Dedifferentiated amniotic fluid mesenchymal stem cell (primary cell): ENCODE results near the gene KCNC1.

Experiments
- DNase-seq: peaks from one replicate; pipeline ENCODE4 v3.0.0-alpha.2; 2016; ENCODE audit errors: extremely low spot score

Gene KCNC1

DNA sequence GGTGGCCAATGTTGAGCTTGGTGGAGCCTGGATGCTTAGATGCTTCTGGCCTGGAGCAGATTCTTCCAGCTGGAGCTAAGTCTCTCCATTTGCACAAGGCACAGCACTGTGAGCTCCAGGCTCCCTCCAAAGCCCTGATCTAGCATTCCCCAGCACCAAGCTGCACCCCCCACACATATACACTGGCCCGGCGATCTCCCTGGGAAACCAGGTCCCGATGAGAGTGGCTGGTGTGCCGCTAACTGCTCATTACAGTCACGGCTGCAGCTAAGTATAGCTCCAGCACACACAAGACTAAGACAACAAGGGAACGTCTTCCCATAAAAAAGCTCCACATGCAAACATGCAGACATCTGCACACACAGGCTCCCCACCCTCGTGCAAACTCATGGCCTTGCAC lies 17.6 kb downstream of the KCNC1 start:
- DNase-seq: no peak

DNA sequence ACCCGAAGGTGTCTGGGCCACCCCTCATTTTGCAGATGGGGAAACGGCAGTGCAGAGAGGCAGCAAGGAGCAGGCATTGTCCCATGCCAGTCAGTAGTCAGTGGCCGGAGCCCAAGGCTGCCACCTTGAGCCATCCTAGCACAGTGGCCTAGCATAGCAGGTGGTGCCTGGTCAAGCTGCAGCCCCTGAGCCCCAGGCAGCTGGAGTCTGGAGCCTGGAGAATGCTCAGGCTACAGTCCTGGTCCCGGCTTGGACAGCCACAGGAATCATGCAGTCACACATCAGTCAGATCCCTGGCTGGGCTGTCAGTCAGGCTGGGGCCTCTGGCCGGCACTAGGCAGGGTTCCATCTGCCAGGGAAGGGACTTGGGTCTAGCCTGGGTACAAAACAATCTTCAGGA lies 18.6 kb downstream of the KCNC1 start:
- no peak for DNase-seq

DNA sequence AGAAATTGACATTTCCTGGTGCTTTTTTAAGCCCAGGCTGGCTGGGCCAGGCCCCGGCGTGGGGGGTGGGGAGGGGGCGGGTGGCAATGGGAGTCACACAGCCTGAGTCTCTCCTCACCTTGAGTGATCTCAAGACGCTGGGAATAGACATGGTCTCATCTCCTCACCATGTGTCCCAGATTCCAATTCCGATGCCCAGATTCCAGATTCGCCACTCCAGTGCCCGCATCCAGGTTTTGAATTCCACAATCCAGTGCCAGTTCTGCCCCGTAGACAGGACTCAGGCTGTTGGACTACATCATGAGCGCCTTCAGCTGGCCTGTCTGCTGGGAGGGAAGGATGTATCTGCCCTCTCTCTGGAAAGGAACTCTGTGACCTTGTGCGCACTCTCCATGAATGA lies 19.1 kb downstream of the KCNC1 start:
- DNase-seq: no peak

DNA sequence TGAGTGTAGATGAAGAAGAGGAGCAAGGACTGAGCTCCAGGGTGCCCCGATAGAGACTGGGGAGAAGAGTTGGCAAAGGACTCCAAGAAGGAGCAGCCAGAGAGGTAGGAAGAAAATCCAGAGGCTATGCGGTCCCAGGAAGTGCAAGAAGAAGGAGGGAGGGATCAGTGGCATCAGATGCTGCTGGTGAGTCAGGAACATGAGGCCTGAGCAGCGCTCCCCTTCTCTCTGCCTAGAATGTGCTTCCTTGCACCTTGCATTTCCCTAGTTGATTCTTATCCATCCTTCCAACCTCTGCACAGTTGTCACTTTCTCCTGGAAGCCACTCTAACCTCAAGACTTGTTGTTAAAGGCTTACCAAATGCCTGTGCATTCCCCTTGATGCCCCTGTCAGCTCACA lies 21.3 kb downstream of the KCNC1 start:
- DNase-seq: no peak

DNA sequence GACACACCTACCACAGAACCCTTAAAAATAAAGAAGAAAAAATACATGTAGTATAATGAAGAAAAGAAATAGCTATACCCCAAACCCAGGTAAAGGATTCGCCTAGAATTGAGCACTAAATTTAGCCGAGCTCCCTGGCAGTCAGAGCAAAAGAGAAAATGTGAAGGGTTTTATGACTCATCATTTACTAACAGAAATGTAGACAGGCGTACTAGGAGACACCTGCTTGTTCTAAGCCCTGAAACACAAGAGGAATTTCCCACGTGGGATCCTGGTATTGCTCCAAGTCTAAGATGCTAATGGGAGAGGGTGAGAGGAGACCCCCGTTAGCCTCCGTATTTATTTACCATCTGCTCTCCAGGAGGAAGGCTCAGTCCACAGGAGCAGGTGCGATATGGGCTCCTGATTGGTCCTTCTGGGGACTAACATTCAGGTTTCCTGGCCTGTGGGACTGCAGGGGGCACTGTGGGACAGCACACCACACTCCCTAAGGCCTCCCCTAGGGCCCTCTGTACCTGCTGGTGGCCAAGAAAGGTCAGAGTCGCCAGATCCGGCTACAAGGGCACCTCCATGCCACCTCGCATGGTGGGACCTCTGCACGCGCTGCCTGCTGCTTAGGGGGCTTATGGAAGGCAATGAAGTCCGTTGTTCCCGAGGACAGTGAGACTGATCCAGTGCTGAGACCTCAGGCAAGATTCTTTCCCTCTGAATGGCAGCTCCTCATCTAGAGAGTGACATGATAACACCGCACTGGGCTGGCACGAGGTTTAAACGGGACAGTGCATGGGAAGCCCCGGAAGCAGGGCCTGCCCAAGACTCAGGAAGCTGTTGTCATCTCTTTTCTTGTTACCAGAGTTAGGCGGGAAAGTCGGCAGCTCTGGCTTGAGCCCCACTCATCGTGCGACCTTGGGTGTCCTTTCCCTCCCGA lies 25.8 kb downstream of the KCNC1 start:
- no peak for DNase-seq

DNA sequence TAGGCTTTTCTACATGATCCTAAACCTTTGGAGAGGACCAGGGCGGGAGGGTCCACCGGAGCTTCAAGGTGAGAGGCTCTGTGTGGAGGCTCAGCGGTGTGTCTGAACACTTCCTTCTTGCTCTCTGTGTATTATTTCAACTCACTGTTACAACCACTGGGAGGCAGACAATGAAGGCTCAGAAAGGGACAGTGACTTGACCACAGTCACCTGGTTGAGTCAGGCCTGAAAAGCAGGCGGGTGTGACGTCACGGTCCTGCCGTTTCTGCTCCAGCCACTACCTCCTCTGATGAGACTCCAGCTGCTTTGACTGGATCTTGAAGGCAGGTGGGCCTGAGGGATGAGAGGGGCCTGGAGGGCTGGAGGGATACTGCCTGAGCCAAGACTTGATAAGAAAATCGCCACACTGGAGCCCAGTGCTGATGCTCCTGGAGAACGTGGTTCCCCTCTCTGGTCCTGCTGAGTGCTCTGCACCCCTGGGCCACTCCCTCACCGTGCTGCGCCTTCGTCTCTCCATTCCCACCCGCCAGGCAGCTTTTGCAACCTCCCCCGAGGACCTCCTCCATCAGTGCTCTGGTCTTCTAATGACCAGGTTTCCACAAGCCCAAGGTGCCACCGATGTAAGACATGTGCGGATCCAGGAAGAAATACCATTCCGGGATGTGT lies 27.9 kb downstream of the KCNC1 start:
- DNase-seq: no peak

DNA sequence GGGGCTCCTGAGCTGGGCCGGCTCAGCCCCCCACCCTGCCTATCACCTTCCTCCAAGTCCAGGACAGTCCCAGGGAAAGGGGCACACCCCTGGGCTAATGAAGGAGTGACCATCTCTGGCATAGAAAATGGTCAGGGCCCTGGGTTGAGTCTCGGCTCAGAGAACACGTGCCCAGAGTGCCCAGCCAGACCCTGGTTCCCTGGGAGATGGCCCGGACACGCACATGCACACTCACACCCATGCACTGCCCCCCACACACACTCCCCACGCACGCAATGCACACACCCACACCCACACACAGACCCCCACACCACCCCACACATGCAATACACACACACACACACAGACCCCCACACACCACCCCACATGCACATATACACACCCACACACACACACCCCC lies 28.7 kb downstream of the KCNC1 start:
- DNase-seq: no peak

DNA sequence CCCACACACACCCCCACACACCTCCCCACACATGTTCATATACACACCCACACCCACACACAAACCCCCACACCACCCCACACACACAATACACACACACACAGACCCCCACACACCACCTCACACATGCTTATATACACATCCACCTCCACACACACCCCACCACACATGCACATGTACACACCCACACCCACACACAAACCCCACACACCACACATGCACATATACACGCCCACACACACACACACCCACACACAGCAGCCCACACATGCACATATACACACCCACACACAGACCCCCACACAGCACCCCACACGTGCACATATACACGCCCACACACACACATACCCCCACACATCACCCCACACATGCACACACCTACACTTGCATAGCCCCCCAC lies 29.1 kb downstream of the KCNC1 start:
- no peak for DNase-seq

DNA sequence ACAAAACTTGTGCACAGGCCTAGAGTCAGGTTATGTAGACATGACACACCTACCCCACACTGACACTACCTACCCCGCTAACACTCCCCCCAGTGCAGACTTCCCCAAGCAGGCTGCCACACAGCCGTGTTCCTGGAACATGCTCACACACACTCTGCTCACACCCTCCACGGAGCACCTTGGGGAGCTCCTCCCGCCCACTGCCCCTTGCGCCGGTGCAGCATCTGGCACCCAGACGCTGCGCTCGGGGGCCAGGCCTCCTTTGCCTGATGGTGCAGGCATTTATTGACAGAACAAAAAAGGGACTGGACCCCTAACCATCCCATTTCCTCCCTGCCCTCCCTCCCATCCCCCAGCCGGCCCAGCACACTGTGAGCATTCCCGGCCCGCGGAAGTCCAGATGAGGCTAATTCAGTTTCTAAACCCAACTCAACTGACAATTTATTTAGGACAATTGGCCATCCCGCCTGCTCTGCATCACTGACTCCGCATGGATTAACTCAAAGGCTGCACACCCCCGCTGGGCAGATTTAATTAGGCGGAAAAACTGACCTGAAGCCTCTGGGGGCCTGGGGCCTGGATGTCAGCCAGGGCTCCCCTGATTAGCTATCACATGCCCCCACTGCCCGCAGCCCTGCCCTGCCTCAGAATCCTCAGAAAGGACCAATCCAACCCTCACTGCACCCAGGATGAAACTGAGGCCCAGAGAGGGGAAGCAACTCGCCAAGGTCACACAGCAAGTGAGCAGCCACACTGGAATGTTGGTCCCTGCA lies 30.1 kb downstream of the KCNC1 start:
- DNase-seq: no peak

DNA sequence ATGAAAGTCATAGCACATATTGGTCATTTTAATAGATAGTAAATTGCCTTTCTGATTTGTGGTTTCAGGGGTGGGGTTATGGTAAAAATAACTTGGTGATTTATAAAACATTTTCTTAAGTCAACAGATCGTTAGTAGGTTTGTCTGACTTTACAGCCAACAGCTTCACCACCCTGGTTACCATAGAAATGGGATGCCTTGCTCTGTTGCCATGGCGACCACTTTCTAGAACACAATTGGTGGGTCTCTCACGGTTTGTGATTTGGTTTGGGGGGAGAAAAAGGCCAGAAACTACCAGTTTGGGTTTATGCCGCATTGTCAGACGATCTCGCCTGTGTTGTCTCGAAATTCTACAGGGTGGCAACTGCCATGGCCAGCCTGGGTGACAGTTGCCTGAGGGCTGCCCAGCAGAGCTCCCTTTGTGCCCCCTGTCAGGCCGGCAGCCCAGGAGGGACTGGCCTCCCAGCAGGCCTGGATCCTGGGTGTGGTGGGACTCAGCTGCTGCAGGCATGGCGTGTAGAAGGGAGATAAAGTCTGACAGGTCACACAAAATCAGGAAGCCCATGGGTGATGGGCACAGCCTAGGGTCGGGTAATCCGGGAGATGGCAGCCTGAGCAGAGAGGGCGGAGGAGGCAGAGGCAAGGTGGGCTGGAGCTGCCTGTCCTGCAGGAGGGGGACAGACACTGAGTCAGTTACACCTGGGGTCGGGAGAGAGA lies 30.9 kb downstream of the KCNC1 start:
- DNase-seq: no peak

DNA sequence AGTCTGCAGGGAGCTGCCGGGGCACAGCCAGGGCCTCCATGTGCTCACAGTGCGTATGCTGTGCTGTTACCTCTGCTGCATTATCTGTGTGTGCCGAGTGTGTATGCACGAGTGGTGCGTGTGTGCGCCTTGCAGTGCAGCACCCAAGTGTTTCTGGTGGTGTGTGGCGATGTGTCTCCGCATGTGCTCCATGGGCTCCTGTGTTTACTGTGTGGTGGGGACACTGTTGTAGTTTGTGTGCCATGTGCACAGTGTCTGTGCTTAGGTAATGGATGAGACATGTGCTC lies 31.4 kb downstream of the KCNC1 start:
- no peak for DNase-seq

DNA sequence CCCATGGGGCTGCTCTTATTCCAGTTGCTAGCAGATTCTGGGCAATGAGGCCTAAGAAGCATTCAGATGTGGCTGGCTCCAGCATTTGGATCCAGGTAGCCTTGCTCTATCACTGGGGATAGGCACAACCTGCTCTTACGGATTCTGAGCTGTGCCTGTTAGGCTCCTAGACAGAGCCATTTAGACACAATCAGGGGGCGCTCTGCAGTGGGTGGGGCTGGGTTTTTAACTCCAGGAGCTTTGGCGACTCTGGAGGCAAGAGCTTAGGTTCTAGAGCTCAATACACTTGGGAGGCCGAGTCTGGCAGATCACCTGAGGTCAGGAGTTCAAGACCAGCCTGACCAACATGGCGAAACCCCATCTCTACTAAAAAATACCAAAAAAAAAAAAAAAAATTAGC lies 32.0 kb downstream of the KCNC1 start:
- DNase-seq: no peak

DNA sequence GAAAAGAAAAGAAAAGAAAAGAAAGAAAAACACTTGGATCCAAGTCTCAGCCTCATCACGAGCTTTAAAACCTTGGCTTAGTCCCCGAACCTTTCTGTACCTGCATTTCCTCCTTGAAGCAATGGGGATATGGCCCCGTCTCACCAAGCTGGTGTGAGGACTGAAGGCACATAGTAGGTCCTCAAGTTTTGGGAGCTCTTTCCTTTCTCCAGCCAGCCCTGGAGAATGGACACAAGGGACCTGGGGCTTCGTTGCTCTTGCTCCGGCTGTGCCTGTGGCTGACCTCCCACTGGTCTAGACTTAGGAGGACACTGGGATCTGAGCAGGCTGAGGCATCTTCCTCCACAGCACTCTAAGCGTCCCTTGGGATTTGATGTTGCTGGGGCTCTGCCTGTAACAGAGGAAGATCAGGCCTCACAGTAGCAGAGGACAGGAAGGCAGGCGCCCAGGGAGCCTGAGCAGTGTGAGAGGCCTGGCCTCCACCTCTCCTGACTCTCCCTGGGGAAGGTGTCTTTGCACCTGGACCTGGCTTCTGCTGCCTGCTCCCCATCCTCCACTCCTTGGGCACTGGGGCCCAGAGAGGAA lies 32.8 kb downstream of the KCNC1 start:
- no peak for DNase-seq

DNA sequence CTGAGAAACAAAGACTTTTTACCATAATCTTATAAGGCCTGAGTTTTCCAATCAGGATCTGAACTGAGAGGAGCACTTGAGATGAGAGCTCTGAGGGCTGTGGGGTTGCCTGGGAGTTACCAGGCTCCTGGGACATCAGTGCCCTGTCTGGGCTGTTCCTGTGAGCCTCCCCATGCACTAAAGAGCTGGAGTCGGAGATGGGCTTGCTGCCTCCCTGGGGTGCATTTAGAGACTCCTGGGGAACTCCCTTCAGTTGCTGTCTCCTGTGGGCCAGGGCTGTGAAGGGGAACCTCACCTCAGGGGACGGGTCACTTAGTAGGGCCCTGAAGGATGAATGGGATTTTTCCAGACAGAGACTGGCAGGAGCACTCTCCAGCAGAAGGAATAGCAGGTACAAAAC lies 33.3 kb downstream of the KCNC1 start:
- DNase-seq: no peak

DNA sequence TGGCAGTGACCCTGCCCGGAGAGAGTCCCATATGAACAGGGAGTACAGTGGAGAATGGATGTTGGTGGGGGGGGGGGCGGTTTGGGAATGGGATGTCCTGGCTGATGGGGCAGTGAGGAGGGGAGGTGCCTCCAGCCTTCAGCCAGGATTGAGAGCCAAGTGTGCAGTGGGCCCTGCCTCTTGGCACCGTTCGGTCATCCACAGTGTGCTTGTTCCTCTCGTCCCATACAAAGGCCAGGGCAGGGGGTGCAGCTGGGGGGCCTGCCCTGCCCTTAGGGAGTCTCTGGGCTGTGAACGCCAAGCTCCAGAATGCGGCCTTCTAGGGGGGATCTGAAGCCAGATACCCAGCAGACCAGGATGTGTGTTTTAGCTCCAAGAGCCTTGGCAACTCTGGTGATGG lies 34.0 kb downstream of the KCNC1 start:
- DNase-seq: no peak

DNA sequence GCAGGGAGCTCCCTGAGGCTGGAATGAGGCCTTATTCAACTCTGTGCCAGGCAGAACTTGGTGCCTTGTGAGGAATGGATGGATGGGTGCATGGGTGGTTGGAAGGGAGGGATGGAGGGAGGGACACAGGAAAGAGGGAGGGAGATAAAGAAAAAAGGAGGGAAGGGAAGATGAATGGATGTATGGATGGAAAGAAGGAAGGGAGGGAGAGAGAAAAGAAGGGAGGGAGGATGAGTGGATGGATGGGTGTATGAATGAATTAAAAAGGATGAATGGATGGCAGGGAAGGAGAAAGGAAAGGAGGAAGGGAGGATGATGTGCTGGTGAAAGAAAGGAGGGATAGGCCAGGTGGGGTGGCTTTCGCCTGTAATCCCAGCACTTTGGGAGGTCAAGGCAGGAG lies 34.6 kb downstream of the KCNC1 start:
- DNase-seq: no peak

DNA sequence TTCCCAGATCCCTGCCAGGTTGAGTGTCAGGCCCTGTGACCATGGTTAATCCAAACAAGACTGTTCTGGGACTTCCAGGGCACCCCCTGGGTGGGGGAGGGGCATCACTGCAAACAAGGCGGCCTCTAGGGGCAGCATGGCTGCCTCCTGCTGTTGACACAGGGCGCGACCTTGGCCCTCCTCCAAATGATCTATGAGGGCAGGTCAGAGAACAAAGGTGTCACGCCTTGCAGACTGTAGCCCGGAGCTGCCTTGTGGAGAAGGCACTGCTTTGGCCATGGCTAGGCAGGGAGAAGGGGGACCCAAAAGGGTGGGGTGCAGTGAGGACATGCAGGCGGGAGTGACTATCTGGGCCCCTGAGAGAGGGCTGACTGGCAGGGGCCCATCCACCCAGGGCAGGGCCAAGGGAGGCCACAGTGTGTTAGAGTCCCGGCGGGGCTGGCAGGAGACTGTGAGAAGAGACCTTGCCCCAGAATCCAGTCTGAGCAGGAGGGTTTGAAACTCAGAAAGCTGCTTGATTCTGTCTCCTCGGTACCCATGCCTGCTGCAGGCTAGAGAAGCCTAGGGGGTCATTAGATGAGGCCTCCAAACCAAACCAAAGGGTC lies 35.6 kb downstream of the KCNC1 start:
- DNase-seq: no peak

DNA sequence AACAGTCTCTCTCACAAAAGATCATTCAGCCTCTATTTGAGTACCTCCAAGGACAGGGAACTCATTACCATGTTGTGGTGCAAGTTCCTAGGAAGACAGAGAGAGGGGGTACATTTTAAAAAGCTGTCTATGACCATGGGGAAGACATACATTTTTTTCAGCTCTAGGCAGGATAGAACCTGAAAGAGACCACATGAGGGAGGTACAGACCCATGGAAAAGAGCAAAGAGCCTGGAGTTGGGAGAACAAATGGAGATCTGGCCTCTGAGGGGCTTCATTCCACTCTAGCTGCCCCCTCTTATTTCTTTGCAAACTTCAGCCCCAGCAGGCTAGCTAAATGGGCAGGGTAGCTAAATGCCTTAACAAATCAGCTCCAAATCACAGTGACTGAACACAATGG lies 36.3 kb downstream of the KCNC1 start:
- no peak for DNase-seq

DNA sequence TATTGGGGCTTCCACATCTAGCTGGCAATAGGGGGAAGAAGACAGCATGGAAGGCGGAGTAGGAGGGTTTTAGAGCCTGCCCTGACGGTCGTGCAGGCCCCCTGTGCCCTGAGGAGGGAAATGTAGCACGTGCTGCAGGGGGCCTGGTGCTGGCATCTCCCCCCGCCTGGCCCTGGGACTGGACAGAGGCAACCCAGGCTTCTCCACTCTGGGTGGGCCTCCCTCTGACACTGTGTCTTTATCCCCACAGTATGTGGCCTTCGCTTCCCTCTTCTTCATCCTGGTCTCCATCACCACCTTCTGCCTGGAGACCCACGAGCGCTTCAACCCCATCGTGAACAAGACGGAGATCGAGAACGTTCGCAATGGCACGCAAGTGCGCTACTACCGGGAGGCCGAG lies 36.8 kb downstream of the KCNC1 start:
- no peak for DNase-seq

DNA sequence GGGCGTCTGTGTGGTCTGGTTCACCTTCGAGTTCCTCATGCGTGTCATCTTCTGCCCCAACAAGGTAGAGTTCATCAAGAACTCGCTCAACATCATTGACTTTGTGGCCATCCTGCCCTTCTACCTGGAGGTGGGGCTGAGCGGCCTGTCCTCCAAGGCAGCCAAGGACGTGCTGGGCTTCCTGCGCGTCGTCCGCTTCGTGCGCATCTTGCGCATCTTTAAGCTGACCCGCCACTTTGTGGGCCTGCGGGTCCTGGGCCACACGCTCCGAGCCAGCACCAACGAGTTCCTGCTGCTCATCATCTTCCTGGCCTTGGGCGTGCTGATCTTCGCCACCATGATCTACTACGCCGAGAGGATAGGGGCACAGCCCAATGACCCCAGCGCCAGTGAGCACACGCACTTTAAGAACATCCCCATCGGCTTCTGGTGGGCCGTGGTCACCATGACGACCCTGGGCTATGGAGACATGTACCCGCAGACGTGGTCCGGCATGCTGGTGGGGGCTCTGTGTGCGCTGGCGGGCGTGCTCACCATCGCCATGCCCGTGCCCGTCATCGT lies 37.3 kb downstream of the KCNC1 start:
- no peak for DNase-seq
